Hepatocyte (in vitro differentiated cells): ENCODE measurements around the gene GPM6B. TPM values are rescaled to one million over a fixed set of nuclear protein-coding genes. Genes with fewer than 3 reads are reported as not detected.

ENCODE experiments used
- DNase-seq: peaks from one replicate; pipeline ENCODE4 v3.0.0-alpha.2; 2016; ENCODE audit warnings: low spot score
- H2AFZ ChIP-seq: fragments of 200-600 bp; sonication (generic); 2 replicates; pipeline ENCODE4 v1.6.0; 2016; ENCODE audit warnings: antibody characterized with exemption, mild to moderate bottlenecking
- H3K27ac ChIP-seq: fragments of 200-600 bp; sonication (generic); 2 replicates; pipeline ENCODE4 v1.5.1; 2016; ENCODE audit warnings: mild to moderate bottlenecking
- H3K27me3 ChIP-seq: fragments of 200-600 bp; sonication (generic); 2 replicates; pipeline ENCODE4 v1.6.1; 2016
- H3K36me3 ChIP-seq: fragments of 200-600 bp; sonication (generic); replicated peaks from 2 replicates; pipeline ENCODE4 v1.5.1; 2016; ENCODE audit warnings: low read depth; ENCODE audit not compliant: insufficient read depth
- H3K4me1 ChIP-seq: fragments of 200-600 bp; sonication (generic); 2 replicates; pipeline ENCODE4 v1.5.1; 2016; ENCODE audit warnings: mild to moderate bottlenecking, moderate library complexity; ENCODE audit not compliant: insufficient read depth
- H3K4me2 ChIP-seq: fragments of 200-600 bp; sonication (generic); 2 replicates; pipeline ENCODE4 v1.6.0; 2016
- H3K4me3 ChIP-seq: fragments of 200-600 bp; sonication (generic); 2 replicates; pipeline ENCODE4 v1.5.1; 2016; ENCODE audit warnings: mild to moderate bottlenecking
- H3K79me2 ChIP-seq: fragments of 200-600 bp; sonication (generic); 2 replicates; pipeline ENCODE4 v1.6.0; 2017; ENCODE audit warnings: mild to moderate bottlenecking
- H3K9me2 ChIP-seq: fragments of 200-600 bp; sonication (generic); replicated peaks from 2 replicates; pipeline ENCODE4 v1.6.0; 2017; ENCODE audit warnings: mild to moderate bottlenecking; ENCODE audit not compliant: insufficient read depth
- H3K9me3 ChIP-seq: fragments of 200-600 bp; sonication (generic); 2 replicates; pipeline ENCODE4 v1.5.1; 2016; ENCODE audit warnings: low read depth, mild to moderate bottlenecking
- H4K20me1 ChIP-seq: fragments of 200-600 bp; sonication (generic); 2 replicates; pipeline ENCODE4 v1.6.0; 2016; ENCODE audit warnings: mild to moderate bottlenecking; ENCODE audit not compliant: insufficient read depth, poor library complexity, severe bottlenecking
- CTCF ChIP-seq: fragments of 200-600 bp; sonication (generic); IDR thresholded peaks from 2 replicates; pipeline ENCODE4 v1.5.1; 2016; ENCODE audit warnings: antibody characterized with exemption, mild to moderate bottlenecking; ENCODE audit not compliant: poor library complexity
- EZH2 ChIP-seq: fragments of 200-600 bp; sonication (generic); IDR thresholded peaks from 2 replicates; pipeline ENCODE4 v1.6.1; 2016; ENCODE audit warnings: antibody characterized with exemption, mild to moderate bottlenecking, borderline replicate concordance
- EZH2phosphoT487 ChIP-seq: fragments of 200-600 bp; sonication (generic); IDR thresholded peaks from one replicate; pipeline ENCODE4 v1.6.1; 2018; ENCODE audit warnings: antibody characterized with exemption, mild to moderate bottlenecking, low read depth, moderate library complexity; ENCODE audit not compliant: unreplicated experiment, severe bottlenecking
- WGBS: methylation state at CpG from one replicate; pipeline ENCODE4 v1.1.6; 2016; ENCODE audit warnings: low lambda C conversion rate; ENCODE audit errors: missing lambda C conversion rate; 5-methylcytosine and 5-hydroxymethylcytosine counted together
- polyA plus RNA-seq: library from polyadenylated mRNA; unstranded; fragments of >200 nt; fragmentation: Nextera tagmentation; extraction: Ambion mirVana; gene quantifications from 2 replicates; pipeline ENCODE4 v1.2.1, GENCODE V29; 2016
- total RNA-seq: library from RNA; depleted of rRNA; stranded (reverse); fragments of >200 nt; gene quantifications from 2 replicates; pipeline ENCODE4 v1.2.3, GENCODE V29; 2014

Gene GPM6B
- total and polyA plus RNA-seq, 2 experiments from 2014 or later = 6.8 to 9.0 TPM

- Histone ChIP-seq H3K79me2 (no peaks in the 10 kb centered on the region), H3K4me2 (no peak overlapping the region), H3K4me1 (no peaks in the 10 kb centered on the region), H3K27me3 (no peaks in the 10 kb centered on the region), H3K36me3 (no peaks in the 10 kb centered on the region), H3K9me3 (no peaks in the 10 kb centered on the region), H2AFZ (no peak overlapping the region), H3K9me2 (no peaks in the 10 kb centered on the region), H4K20me1 (no peaks in the 10 kb centered on the region), H3K27ac (no peak overlapping the region), H3K4me3 (no peak overlapping the region)
- WGBS = 46% methylated on average over 1 of the region's 1 CpG
- TF ChIP-seq CTCF = no peak
- TF ChIP-seq EZH2phosphoT487 = no peak
- TF ChIP-seq EZH2 = no peak
- DNase-seq = no peak
These were observed 42.8 kb upstream of the GPM6B start for GRCh38 chrX:13859724-13860123.

GRCh38 chrX:13857804-13858203, 40.9 kb upstream of the GPM6B start:
- no peak overlapping the region for H3K4me3 ChIP-seq
- no peaks in the 10 kb centered on the region for H3K27me3 ChIP-seq
- H3K9me3 ChIP-seq = no peaks in the 10 kb centered on the region
- no peak overlapping the region for H2AFZ ChIP-seq
- H3K9me2 ChIP-seq = no peaks in the 10 kb centered on the region
- H3K79me2 ChIP-seq = no peaks in the 10 kb centered on the region
- no peaks in the 10 kb centered on the region for H3K36me3 ChIP-seq
- DNase-seq = no peak
- TF ChIP-seq EZH2phosphoT487 (no peak), EZH2 (no peak), CTCF (no peak)
- H3K27ac ChIP-seq = no peak overlapping the region
- H3K4me1 ChIP-seq = no peaks in the 10 kb centered on the region
- no peaks in the 10 kb centered on the region for H4K20me1 ChIP-seq
- no peak overlapping the region for H3K4me2 ChIP-seq
- 82% methylated on average over 2 of the region's 2 CpGs for WGBS

GRCh38 chrX:13855689-13856450, 39.0 kb upstream of the GPM6B start:
- no peak overlapping the region for H3K4me3 ChIP-seq
- no peaks in the 10 kb centered on the region for H3K9me2 ChIP-seq
- no peaks in the 10 kb centered on the region for H3K36me3 ChIP-seq
- H3K4me2 ChIP-seq = no peak overlapping the region
- H2AFZ ChIP-seq = no peak overlapping the region
- DNase-seq = no peak
- WGBS = 82% methylated on average over 1 of the region's 1 CpG
- no peak for TF ChIP-seq CTCF
- TF ChIP-seq EZH2phosphoT487 = no peak
- no peak for TF ChIP-seq EZH2
- no peak overlapping the region for H3K27ac ChIP-seq
- no peaks in the 10 kb centered on the region for H3K27me3 ChIP-seq
- H3K9me3 ChIP-seq = no peaks in the 10 kb centered on the region
- H4K20me1 ChIP-seq = no peaks in the 10 kb centered on the region
- H3K79me2 ChIP-seq = no peaks in the 10 kb centered on the region
- H3K4me1 ChIP-seq = no peaks in the 10 kb centered on the region
